Keratinocyte (primary cell): ENCODE measurements around the gene BHLHE23. TPM values are rescaled to one million over a fixed set of nuclear protein-coding genes. Genes with fewer than 3 reads are reported as not detected.

Source experiments
- DNase-seq: peaks from one replicate; pipeline ENCODE4 v3.0.0-alpha.2; 2011; ENCODE audit warnings: low read depth, missing footprints, low spot score
- FAIRE-seq: peaks from 2 replicates; lab custom pipeline; 2011; peaks lifted over from hg19 to GRCh38; lab: Jason Lieb, UNC
- H2AFZ ChIP-seq: 2 replicates; pipeline ENCODE4 v1.6.0; 2012; ENCODE audit warnings: low read length, control low read depth, inconsistent platforms; ENCODE audit not compliant: control insufficient read depth
- H3K27ac ChIP-seq: 2 replicates; pipeline ENCODE4 v1.5.1; 2011; ENCODE audit warnings: low read length; ENCODE audit not compliant: control insufficient read depth, insufficient read depth
- H3K27me3 ChIP-seq: 3 replicates; pipeline ENCODE4 v1.6.0; 2011; ENCODE audit warnings: low read length; ENCODE audit not compliant: control insufficient read depth, insufficient read depth; ENCODE audit errors: extremely low read depth
- H3K36me3 ChIP-seq, 2 experiments: 2 replicates in 1 of 2; 3 replicates in 1 of 2; pipeline ENCODE4 v1.5.1; 2011; ENCODE audit warnings: low read length in 2 of 2, mild to moderate bottlenecking in 1 of 2; ENCODE audit not compliant: control insufficient read depth in 2 of 2, insufficient read depth in 2 of 2; ENCODE audit errors: extremely low read depth in 1 of 2
- H3K4me1 ChIP-seq: 3 replicates; pipeline ENCODE4 v1.5.1; 2011; ENCODE audit warnings: low read length; ENCODE audit not compliant: control insufficient read depth, insufficient read depth; ENCODE audit errors: extremely low read depth
- H3K4me2 ChIP-seq: 3 replicates; pipeline ENCODE4 v1.6.0; 2011; ENCODE audit warnings: low read depth, low read length; ENCODE audit not compliant: control insufficient read depth, insufficient read depth; ENCODE audit errors: extremely low read depth
- H3K4me3 ChIP-seq, 3 experiments: fragments of 200-600 bp in 1 of 3; sonication (generic) in 1 of 3; 2 replicates in 2 of 3; 3 replicates in 1 of 3; pipeline ENCODE4 v1.5.1; 2011 to 2016; ENCODE audit warnings: low read length in 3 of 3, mild to moderate bottlenecking in 3 of 3, control low read depth in 2 of 3, inconsistent platforms in 1 of 3, low read depth in 1 of 3, mixed read lengths in 1 of 3, mixed run types in 1 of 3, moderate library complexity in 1 of 3; ENCODE audit not compliant: control insufficient read depth in 2 of 3, insufficient read depth in 2 of 3; ENCODE audit errors: extremely low read depth in 1 of 3
- H3K79me2 ChIP-seq: 2 replicates; pipeline ENCODE4 v1.6.0; 2012; ENCODE audit warnings: low read length; ENCODE audit not compliant: control insufficient read depth, insufficient read depth
- H3K9ac ChIP-seq: 3 replicates; pipeline ENCODE4 v1.6.0; 2011; ENCODE audit warnings: low read length; ENCODE audit not compliant: control insufficient read depth, insufficient read depth; ENCODE audit errors: extremely low read depth
- H3K9me1 ChIP-seq: 3 replicates; pipeline ENCODE4 v1.6.0; 2011; ENCODE audit warnings: low read length; ENCODE audit not compliant: control insufficient read depth, insufficient read depth; ENCODE audit errors: extremely low read depth
- H3K9me3 ChIP-seq: 2 replicates; pipeline ENCODE4 v1.5.1; 2012; ENCODE audit warnings: low read depth, low read length; ENCODE audit not compliant: control insufficient read depth
- H4K20me1 ChIP-seq: 3 replicates; pipeline ENCODE4 v1.6.0; 2011; ENCODE audit warnings: low read length; ENCODE audit not compliant: control insufficient read depth, insufficient read depth; ENCODE audit errors: extremely low read depth
- EZH2 ChIP-seq: IDR thresholded peaks from one replicate; pipeline ENCODE4 v1.6.1; 2012; ENCODE audit warnings: inconsistent platforms, mild to moderate bottlenecking, low read length, moderate library complexity
- dilution Hi-C: fragments of 300-500 bp; cut with MboI; formaldehyde crosslinking; loops from one replicate; pipeline ENCODE4 v1.7.0; 2020; ENCODE audit warnings: low sequenced_read_pairs; ENCODE audit not compliant: extremely low pct_ligation_motif_present
- polyA plus RNA-seq, 5 experiments: library from polyadenylated mRNA; depleted of rRNA in 3 of 5; stranded (reverse) in 3 of 5; stranded (forward) in 1 of 5; unstranded in 1 of 5; fragments of >200 nt; gene quantifications; 1 replicate in 1 of 5; 2 replicates in 3 of 5; 3 replicates in 1 of 5; pipeline versions ENCODE4 v1.2.1 to v1.2.3, GENCODE V29; 2011 to 2012; ENCODE audit warnings: missing spikeins in 2 of 5, low read depth in 1 of 5, low replicate concordance in 1 of 5
- TF ChIP-seq, protein P1 (sequence below), 3 experiments: IDR thresholded peaks in 1 of 3; conservative IDR thresholded peaks in 1 of 3; optimal IDR thresholded peaks in 1 of 3; 2 replicates in 2 of 3; 3 replicates in 1 of 3; pipeline versions ENCODE3 to v1.5.1; 2011; ENCODE audit warnings: low read length in 3 of 3, mild to moderate bottlenecking in 3 of 3, moderate library complexity in 2 of 3, control low read depth in 1 of 3, inconsistent platforms in 1 of 3; ENCODE audit not compliant: insufficient read depth in 2 of 3; ENCODE audit errors: extremely low read depth in 1 of 3

BHLHE23 gene
- polyA plus RNA-seq, 1 donor (not counting 4 experiments of a cell fraction or from before 2014, with no cell fraction given): not detected

GRCh38 chr20:63043348-63044203 is 36.8 kb upstream of the BHLHE23 start:
- TF ChIP-seq EZH2: no peak
- TF ChIP-seq, protein P1, sequence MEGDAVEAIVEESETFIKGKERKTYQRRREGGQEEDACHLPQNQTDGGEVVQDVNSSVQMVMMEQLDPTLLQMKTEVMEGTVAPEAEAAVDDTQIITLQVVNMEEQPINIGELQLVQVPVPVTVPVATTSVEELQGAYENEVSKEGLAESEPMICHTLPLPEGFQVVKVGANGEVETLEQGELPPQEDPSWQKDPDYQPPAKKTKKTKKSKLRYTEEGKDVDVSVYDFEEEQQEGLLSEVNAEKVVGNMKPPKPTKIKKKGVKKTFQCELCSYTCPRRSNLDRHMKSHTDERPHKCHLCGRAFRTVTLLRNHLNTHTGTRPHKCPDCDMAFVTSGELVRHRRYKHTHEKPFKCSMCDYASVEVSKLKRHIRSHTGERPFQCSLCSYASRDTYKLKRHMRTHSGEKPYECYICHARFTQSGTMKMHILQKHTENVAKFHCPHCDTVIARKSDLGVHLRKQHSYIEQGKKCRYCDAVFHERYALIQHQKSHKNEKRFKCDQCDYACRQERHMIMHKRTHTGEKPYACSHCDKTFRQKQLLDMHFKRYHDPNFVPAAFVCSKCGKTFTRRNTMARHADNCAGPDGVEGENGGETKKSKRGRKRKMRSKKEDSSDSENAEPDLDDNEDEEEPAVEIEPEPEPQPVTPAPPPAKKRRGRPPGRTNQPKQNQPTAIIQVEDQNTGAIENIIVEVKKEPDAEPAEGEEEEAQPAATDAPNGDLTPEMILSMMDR (optimal IDR thresholded peaks at IDR 0.05 in 1 of 3, IDR thresholded peaks at IDR 0.05 in 1 of 3, conservative IDR thresholded peaks at IDR 0.05 in 1 of 3; ENCODE audit: extremely low read depth in 1 of 3, insufficient read depth in 2 of 3, low read length in 3 of 3): no peak
- H3K27me3 ChIP-seq: peaks cover 4% of the 10 kb centered on the region
- H4K20me1 ChIP-seq: no peaks in the 10 kb centered on the region
- no peaks in the 10 kb centered on the region for H3K9me1 ChIP-seq
- H3K79me2 ChIP-seq: no peaks in the 10 kb centered on the region
- no peak overlapping the region for H3K9ac ChIP-seq
- H3K4me1 ChIP-seq: no peaks in the 10 kb centered on the region
- no peak for DNase-seq
- H3K27ac ChIP-seq: no peak overlapping the region
- no peaks in the 10 kb centered on the region for H3K9me3 ChIP-seq
- no peak overlapping the region for H3K4me3 ChIP-seq
- no peak overlapping the region for H3K4me2 ChIP-seq
- dilution Hi-C loops: no loop called here
- H3K36me3 ChIP-seq: no peaks in the 10 kb centered on the region
- FAIRE-seq: no peak
- H2AFZ ChIP-seq: no peak overlapping the region

- H3K4me2 ChIP-seq: no peak overlapping the region
- no peak for FAIRE-seq
- no peak for DNase-seq
- H3K9me1 ChIP-seq: no peaks in the 10 kb centered on the region
- no peaks in the 10 kb centered on the region for H3K79me2 ChIP-seq
- H3K4me1 ChIP-seq: no peaks in the 10 kb centered on the region
- peaks cover 6% of the 10 kb centered on the region for H3K27me3 ChIP-seq
- no peaks in the 10 kb centered on the region for H4K20me1 ChIP-seq
- H3K9ac ChIP-seq: no peak overlapping the region
- no peak overlapping the region for H2AFZ ChIP-seq
- dilution Hi-C loops: no loop called here
- H3K27ac ChIP-seq: no peak overlapping the region
- no peaks in the 10 kb centered on the region for H3K9me3 ChIP-seq
- no peak for TF ChIP-seq EZH2
- TF ChIP-seq, protein P1 (optimal IDR thresholded peaks at IDR 0.05 in 1 of 3, IDR thresholded peaks at IDR 0.05 in 1 of 3, conservative IDR thresholded peaks at IDR 0.05 in 1 of 3; ENCODE audit: extremely low read depth in 1 of 3, insufficient read depth in 2 of 3, low read length in 3 of 3): no peak
- H3K4me3 ChIP-seq: no peak overlapping the region
- no peaks in the 10 kb centered on the region for H3K36me3 ChIP-seq
These were observed 35.8 kb upstream of the BHLHE23 start for GRCh38 chr20:63042448-63043071.
